A549 treated with dexamethasone at 1 μM for 4 hours (cell line): ENCODE results near the gene LRRC47. TPM values are rescaled to one million over a fixed set of nuclear protein-coding genes. Genes with fewer than 3 reads are reported as not detected.

Experiments
- total RNA-seq: library from RNA; stranded (reverse); fragments of 200-300 nt; extraction: Qiagen RNA extraction; gene quantifications from 5 replicates; pipeline ENCODE4 v1.2.3, GENCODE V29; 2022

Gene LRRC47
- total RNA-seq = 27.8 to 37.0 TPM (median 30.0 TPM) in 5 replicates

DNA sequence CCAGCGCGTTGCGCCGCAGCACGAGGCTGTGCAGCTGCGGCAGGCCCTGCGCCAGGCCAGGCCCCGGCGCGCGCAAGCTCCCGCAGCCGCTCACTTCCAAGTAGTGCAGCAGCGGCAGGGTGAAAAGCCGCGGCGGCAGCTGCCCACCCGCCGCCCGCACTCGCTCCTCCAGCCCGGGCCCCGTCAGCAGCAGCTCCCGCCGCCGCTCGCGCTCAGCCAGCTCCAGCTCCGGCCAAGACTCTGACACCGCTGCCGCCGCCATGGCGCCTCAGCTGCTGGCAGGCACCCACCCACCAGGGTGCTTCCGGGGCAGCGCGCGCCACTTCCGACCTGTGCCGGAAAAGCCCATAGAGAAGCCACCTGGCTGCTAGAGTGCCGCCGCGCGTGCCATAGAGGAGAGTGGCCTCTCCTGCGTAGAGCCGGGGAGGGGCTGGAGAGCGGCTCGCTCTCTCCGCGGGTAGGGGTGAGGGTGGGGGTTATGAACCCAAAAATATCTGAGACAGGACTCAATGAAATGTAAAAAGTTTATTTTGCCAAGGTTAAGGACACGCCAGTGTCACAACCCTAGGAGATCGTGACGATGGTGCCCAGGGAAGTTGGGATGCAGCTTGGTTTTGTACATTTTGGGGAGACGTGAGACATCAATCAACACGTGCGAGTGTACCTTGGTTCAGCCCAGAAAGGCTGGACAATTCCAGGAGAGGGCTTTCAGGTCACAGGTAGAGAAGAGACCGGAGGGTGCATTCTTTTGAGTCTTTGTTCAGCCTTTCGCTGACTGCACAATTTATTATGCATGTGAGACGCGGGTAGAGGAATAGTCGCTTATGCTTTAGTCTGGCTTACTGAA lies at the start of gene LRRC47:
Gene LRRC47, minus strand, starts transcription at position 284 of the 847 bp plus-strand sequence. Its CDS starts 22 bp downstream, at position 262.

DNA sequence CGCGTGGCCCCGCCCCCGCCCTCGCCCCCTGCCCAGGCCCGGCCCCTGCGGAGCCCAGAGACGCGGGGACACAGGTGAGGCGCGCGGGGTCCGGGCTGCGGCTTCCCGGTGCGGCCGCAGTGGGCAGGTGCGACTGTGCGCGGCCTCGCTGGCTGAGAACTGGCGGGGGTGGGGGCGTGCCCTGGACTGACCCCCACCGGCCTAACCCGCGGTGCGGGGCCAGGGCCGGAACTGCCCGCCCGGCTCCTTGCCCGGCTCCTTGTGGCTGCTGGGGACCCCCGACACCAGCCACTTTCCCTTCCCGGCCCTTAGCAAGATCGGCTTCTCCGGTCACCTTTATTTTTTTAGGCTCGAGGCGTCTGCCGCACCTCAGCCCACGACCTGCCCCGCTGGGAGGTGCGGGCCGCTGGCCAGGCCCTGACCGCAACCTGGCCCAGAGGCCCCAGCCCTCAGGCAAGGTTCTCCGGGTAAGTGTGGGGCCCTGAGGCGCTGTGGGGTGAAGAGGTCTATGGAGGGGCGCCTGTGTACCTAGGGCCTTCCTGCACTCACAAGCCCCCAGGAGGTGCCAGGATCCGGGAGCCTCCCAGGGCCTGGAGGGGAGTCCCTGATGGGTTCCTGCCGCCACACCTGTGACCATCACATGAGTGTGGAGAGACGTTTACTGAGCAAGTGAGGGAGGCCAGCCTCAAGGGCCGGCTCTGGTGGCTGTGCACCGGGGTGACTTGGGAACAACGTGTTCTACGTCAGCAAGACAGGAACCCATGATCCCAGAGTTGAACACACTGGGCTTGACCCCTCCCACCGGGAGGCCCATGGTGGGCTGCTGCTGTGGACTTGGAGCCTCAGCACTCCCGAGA lies 23.4 kb downstream of the LRRC47 start, which contains the start of gene SMIM1:
Gene SMIM1, plus strand, starts transcription at position 35 of the 857 bp plus-strand sequence. CDS start 2,625 bp downstream, outside the sequence.

DNA sequence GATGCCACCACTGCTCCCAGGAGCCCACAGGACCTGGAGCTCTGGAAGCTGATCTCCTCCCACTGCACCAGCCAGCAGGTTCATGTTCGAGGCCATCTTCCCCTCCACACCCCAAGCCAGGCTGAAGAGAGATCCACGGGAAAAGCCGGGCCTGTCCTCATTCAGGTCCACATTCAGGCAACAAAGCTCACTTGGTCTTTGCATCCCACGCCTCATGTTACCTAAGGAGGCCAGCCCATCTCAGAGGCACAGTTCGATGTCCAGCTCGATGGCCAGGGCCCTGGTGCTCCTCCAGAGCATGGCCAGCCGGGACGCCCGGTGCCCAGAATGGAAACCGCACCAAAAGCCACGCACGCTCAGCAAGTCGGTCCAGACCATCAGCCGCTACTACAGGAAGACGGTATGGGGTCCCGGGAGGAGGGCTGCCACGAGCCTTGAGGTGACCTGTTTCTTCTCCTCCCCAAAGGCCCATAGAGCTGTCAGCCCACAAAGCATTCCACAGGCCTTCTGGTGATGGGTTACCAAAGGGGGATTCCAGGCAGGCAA lies 43.8 kb downstream of the LRRC47 start, which contains the start of gene CCDC27:
Gene CCDC27, plus strand, starts transcription at position 51 of the 546 bp plus-strand sequence. Its CDS starts 32 bp downstream, at position 83.

Other genes starting within 250 kb of the LRRC47 start
- gene MEGF6, start 185.0 kb downstream of the LRRC47 start, total RNA-seq = 3.8 to 10.8 TPM (median 7.4 TPM) in 5 replicates
- gene TPRG1L, start 171.5 kb downstream of the LRRC47 start, total RNA-seq = 23.6 to 30.7 TPM (median 29.8 TPM) in 5 replicates
- gene WRAP73, start 146.4 kb downstream of the LRRC47 start, total RNA-seq = 12.0 to 19.3 TPM (median 18.2 TPM) in 5 replicates
- 0.54 to 1.1 TPM (median 1.0 TPM) in 5 replicates for gene TP73, start 144.0 kb downstream of the LRRC47 start, total RNA-seq
- gene CCDC27, start 44.0 kb downstream of the LRRC47 start, total RNA-seq = not detected in 5 replicates
- gene SMIM1, start 23.7 kb downstream of the LRRC47 start, total RNA-seq = 0.76 to 1.6 TPM (median 1.3 TPM) in 5 replicates
- 11.9 to 19.0 TPM (median 17.8 TPM) in 5 replicates for gene CEP104, start 60.7 kb upstream of the LRRC47 start, total RNA-seq
- 2.7 to 4.0 TPM (median 3.7 TPM) in 5 replicates for gene DFFB, start 61.0 kb upstream of the LRRC47 start, total RNA-seq
- gene C1orf174, start 103.8 kb upstream of the LRRC47 start, total RNA-seq = 20.4 to 26.0 TPM (median 24.9 TPM) in 5 replicates